Lower lobe of right lung (tissue), 2 donors: Measurements from ENCODE around the gene MS4A10. TPM values are rescaled to one million over a fixed set of nuclear protein-coding genes. Genes with fewer than 3 reads are reported as not detected.
A peak's percentile ranks its signal among the peaks of the same experiment; 100 is the strongest.

Source experiments
- ATAC-seq, 2 donors: fragments of 200-7000 bp; cut with Tn5 transposase; one replicate each; pipeline ENCODE4 v1.9.1; 2020 to 2022; ENCODE audit warnings: mild to moderate bottlenecking in 2 of 2, moderate library complexity in 2 of 2
- DNase-seq: peaks from one replicate; pipeline ENCODE4 v3.0.0-alpha.2; 2020
- H3K27ac ChIP-seq: fragments of 200-600 bp; one replicate; pipeline ENCODE4 v1.8.0; 2022
- H3K27me3 ChIP-seq: fragments of 200-600 bp; one replicate; pipeline ENCODE4 v1.8.0; 2022; ENCODE audit warnings: low read depth
- H3K36me3 ChIP-seq: fragments of 200-600 bp; one replicate; pipeline ENCODE4 v1.8.0; 2022; ENCODE audit warnings: mild to moderate bottlenecking
- H3K4me1 ChIP-seq: fragments of 200-600 bp; one replicate; pipeline ENCODE4 v1.8.0; 2022
- H3K4me3 ChIP-seq: fragments of 200-600 bp; one replicate; pipeline ENCODE4 v1.8.0; 2022; ENCODE audit warnings: mild to moderate bottlenecking
- H3K9me3 ChIP-seq: fragments of 200-600 bp; one replicate; pipeline ENCODE4 v1.8.0; 2022
- intact Hi-C: fragments of 100-400 bp; cut with DNase I; formaldehyde crosslinking; loops from one replicate; pipeline ENCODE4 v1.11.0; 2022
- total RNA-seq: library from RNA; stranded (reverse); fragmentation: NEBNext Ultra II Directional; extraction: Animal tissue kit (Norgen Biotek cat#: 25700); gene quantifications from one replicate; pipeline ENCODE4 v1.2.1, GENCODE V29; 2021
- TF ChIP-seq, protein P1 (sequence below): fragments of 200-600 bp; IDR thresholded peaks from one replicate; pipeline ENCODE4 v1.8.0; 2022; ENCODE audit warnings: antibody characterized with exemption, mild to moderate bottlenecking
- donor health status: DM: no; HTN: yes; CAD: no; lungs with severe emphysema.

The MS4A10 gene
- total RNA-seq, 1 donor from 2014 or later, result not detected

DNA sequence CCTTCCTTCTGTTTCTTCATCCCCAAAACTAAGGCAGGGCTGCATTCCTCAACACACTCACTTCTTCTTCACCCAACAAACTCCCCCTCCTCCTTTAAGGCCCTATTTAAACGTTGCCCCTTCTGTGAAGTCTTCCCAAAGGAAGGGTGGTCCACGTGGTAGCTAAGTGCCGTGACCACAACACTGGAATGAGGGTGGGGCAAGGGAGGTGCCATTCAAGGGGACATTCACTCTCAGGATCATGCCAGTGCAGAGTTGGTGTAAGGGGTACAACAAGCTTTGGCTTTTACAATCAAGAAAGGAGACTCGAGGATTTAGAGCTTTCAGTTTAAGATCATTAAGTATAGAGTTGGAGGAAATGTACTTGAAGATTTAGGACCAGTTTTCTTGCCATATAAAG, 8.0 kb upstream of the MS4A10 start:
- H3K27me3 ChIP-seq, result no peaks in the 10 kb centered on the region
- intact Hi-C loops, result no loop called here
- no peak for ATAC-seq
- no peaks in the 10 kb centered on the region for H3K9me3 ChIP-seq
- DNase-seq, result no peak
- H3K27ac ChIP-seq, result no peak overlapping the region
- no peak overlapping the region for H3K4me3 ChIP-seq
- TF ChIP-seq, protein P1, sequence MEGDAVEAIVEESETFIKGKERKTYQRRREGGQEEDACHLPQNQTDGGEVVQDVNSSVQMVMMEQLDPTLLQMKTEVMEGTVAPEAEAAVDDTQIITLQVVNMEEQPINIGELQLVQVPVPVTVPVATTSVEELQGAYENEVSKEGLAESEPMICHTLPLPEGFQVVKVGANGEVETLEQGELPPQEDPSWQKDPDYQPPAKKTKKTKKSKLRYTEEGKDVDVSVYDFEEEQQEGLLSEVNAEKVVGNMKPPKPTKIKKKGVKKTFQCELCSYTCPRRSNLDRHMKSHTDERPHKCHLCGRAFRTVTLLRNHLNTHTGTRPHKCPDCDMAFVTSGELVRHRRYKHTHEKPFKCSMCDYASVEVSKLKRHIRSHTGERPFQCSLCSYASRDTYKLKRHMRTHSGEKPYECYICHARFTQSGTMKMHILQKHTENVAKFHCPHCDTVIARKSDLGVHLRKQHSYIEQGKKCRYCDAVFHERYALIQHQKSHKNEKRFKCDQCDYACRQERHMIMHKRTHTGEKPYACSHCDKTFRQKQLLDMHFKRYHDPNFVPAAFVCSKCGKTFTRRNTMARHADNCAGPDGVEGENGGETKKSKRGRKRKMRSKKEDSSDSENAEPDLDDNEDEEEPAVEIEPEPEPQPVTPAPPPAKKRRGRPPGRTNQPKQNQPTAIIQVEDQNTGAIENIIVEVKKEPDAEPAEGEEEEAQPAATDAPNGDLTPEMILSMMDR, result no peak
- H3K4me1 ChIP-seq, result peaks cover 12% of the 10 kb centered on the region
- no peaks in the 10 kb centered on the region for H3K36me3 ChIP-seq

DNA sequence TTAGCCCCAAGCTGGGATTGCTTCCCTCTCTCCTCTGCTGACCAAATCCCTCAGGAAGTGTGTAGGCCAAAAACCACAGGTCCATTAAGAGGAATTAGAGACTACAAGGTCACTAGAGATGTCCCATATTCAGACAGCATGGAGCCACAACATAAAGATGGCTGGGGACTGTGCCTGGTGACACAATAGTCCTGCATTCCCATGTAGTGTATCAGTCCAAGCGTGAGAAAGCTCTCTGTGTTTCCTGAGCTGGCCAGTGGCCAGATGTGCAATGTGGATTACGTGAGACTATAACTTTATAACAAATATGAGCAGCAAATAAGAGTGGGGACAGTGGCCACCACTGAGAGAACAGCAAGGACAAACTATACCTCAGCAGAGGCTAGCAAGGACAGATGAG, 7.6 kb upstream of the MS4A10 start:
- H3K27me3 ChIP-seq, result no peaks in the 10 kb centered on the region
- ATAC-seq (peak in 1 of 2 donors; percentile 15), DNase-seq (no peak)
- no peaks in the 10 kb centered on the region for H3K36me3 ChIP-seq
- peaks cover 12% of the 10 kb centered on the region for H3K4me1 ChIP-seq
- TF ChIP-seq, protein P1, result no peak
- no peak overlapping the region for H3K4me3 ChIP-seq
- no peaks in the 10 kb centered on the region for H3K9me3 ChIP-seq
- intact Hi-C loops, result no loop called here
- H3K27ac ChIP-seq, result no peak overlapping the region

DNA sequence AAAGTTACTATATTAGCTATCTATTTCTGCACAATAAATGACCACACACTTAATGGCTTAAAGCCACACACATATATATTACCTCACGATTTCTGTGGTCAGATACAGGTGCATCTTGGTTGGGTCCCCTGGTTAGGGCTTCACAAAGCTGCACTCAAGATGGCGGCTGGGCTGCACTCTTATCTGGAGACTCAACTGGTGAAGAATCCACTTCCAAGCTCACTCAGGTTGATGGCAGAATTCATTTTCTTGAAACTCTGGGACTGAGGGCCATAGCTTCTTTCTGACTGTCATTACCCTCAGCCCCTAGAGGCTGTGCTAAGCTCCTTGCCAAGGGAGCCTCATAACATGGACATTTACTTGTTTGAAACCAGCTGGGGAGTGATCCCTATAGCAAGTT, 5.1 kb upstream of the MS4A10 start:
- TF ChIP-seq, protein P1, result no peak
- DNase-seq (no peak), ATAC-seq (no peak)
- H3K27me3 ChIP-seq, result no peaks in the 10 kb centered on the region
- intact Hi-C loops, result no loop called here
- peaks cover 10% of the 10 kb centered on the region for H3K4me1 ChIP-seq
- no peaks in the 10 kb centered on the region for H3K36me3 ChIP-seq
- no peak overlapping the region for H3K4me3 ChIP-seq
- no peak overlapping the region for H3K27ac ChIP-seq
- no peaks in the 10 kb centered on the region for H3K9me3 ChIP-seq

DNA sequence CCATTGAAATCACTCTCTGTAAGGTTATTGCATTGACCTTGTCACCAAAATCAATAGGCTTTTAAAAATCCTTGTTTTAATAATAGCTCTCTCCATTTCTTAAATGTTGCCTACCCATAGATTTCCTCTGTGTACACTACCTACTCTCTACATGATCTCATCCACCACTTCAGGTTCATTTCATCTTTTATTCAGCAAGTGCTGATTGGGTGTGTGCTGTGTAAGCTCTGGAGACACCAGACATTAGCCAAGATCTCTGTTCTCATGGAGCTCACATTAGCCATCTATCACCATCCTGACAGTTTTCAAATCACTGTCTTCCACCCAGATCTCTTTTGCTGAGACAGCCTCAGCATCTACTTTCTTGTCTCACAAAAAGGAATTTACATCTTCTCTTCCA, 4.4 kb upstream of the MS4A10 start:
- Histone ChIP-seq H3K4me3 (no peak overlapping the region), H3K4me1 (peaks cover 3% of the 10 kb centered on the region), H3K27ac (no peak overlapping the region), H3K9me3 (no peaks in the 10 kb centered on the region), H3K27me3 (no peaks in the 10 kb centered on the region), H3K36me3 (no peaks in the 10 kb centered on the region)
- no peak for DNase-seq
- intact Hi-C loops, result no loop called here
- TF ChIP-seq, protein P1, result no peak
- ATAC-seq, result no peak

DNA sequence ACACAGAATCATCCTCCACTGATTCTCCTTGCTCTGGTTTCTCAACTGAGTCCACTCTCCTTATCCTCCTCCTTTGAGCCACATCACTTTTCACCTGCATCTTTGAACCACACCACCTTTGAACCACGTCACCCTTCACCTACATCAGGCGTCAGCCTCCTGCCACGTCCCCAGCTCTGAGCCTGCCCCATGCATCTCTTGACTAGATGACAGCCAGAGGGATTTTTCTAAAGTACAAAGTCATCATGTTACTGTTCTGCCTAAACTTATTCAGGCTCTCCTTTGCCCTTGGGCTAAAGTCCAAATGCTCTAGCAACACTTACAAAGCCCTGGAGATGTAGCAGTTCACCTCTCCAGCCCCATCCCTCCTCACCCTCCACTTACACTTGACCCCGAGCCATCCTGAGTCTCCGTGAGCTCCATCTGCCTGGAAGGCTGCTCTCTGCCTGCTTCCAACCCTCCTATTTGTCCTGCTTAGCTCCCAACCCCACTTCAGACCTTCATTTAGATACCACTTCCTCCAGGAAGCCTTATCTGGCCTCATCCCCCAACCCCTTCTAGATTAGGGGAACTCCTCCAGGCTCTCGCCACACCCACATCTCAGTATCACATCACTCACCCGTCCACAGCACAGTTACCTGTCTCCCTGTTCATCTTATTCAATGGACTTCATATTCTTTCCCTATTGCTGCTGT, 3.7 kb upstream of the MS4A10 start:
- Histone ChIP-seq H3K4me3 (no peak overlapping the region), H3K9me3 (no peaks in the 10 kb centered on the region), H3K36me3 (no peaks in the 10 kb centered on the region), H3K27ac (no peak overlapping the region), H3K4me1 (no peaks in the 10 kb centered on the region), H3K27me3 (no peaks in the 10 kb centered on the region)
- ATAC-seq (no peak), DNase-seq (no peak)
- intact Hi-C loops, result no loop called here
- TF ChIP-seq, protein P1, result no peak

DNA sequence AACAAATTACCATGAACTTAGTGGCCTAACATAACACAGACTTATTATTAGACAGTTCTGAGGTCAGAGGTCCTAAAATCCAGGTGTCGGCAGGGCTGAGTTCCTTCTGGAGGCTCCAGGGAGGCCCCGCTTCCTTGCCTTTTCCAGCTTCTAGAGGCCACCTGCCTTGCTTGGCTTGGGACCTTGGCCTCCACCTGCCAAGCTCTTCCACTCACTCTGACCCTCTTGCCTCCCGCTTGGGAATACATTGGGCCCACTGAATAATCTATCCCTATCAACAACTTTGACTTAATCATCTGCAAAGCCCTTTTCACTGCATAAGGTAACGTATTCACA, 3.2 kb upstream of the MS4A10 start:
- H3K4me1 ChIP-seq, result peaks cover 5% of the 10 kb centered on the region
- H3K36me3 ChIP-seq, result no peaks in the 10 kb centered on the region
- H3K4me3 ChIP-seq, result no peak overlapping the region
- TF ChIP-seq, protein P1, result no peak
- H3K27me3 ChIP-seq, result no peaks in the 10 kb centered on the region
- no peaks in the 10 kb centered on the region for H3K9me3 ChIP-seq
- ATAC-seq (no peak), DNase-seq (no peak)
- intact Hi-C loops, result no loop called here
- H3K27ac ChIP-seq, result no peak overlapping the region
